NCI-H345 treated with DMSO at 0.1 percent for 48 hours (cell line): ENCODE data around the gene COMMD7.

Source experiments
- DNase-seq: peaks from one replicate; lab custom pipeline; 2025; ENCODE audit not compliant: unreplicated experiment; lab: John Stamatoyannopoulos, UW

Gene COMMD7

DNA sequence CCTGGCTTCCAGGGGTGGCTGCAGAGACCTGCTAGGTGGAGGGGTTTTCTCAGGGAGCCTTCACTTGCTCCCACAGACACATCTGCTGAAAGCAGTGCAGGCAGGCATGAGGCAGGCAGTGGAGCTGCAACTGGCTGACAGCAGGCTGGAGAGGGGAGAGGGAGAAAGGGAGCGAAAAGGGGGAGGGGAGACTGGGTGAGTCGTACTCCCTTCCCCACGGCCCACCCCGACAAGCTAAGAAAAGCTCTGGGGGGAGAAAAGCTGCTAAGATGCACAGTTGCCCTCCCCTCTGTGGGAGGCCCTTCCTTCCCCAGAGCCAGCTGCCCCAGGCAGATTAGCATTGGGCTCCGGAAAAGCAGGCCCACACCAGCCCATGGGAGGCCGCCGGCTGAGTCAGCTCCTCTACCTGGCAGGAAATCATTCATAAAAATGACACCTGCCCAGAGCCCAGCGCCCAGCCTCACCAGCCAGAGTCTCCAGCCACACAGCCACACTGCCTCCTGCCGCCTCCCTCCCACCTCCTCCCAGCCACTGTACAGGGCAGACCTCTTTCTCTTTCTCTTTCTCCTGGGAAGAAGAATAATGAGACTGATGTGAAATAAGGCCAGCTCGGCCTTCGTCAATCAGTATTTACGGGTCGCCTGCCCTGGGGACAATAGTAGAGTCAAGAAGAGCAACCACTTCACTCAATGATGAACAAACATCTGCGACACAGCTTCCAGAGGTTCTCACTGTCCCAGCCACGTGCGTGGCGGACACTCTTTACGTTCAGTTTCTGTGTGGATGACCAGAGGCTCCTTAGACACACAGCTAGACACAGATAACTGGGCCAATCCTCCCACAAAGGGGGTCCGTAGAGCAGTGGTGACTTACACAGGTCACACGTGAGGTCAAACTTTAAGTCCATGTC lies 61.8 kb downstream of the COMMD7 start:
- peak; percentile 54 for DNase-seq

GRCh38 chr20:32680544-32681174 lies 62.6 kb downstream of the COMMD7 start:
- no peak for DNase-seq

DNA sequence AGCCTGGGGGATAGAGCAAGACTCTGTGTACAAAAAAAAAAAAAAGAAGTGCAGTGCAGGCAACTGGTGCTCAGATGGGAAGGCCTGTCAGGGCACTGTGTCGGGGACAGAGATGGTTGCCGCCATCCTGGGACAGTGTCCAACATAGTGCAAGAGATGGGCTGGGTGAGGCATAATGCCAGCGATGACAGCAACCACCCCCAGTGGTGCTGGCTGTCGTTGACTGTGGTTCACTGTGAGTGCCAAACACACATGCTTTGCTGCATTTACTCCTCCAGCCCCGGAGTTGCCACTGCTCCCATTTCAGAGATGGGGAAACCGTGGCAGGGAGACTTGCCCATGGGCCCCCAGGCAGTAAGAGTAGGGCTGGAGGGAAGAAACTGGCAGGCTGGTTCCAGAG lies 64.3 kb downstream of the COMMD7 start:
- no peak for DNase-seq

DNA sequence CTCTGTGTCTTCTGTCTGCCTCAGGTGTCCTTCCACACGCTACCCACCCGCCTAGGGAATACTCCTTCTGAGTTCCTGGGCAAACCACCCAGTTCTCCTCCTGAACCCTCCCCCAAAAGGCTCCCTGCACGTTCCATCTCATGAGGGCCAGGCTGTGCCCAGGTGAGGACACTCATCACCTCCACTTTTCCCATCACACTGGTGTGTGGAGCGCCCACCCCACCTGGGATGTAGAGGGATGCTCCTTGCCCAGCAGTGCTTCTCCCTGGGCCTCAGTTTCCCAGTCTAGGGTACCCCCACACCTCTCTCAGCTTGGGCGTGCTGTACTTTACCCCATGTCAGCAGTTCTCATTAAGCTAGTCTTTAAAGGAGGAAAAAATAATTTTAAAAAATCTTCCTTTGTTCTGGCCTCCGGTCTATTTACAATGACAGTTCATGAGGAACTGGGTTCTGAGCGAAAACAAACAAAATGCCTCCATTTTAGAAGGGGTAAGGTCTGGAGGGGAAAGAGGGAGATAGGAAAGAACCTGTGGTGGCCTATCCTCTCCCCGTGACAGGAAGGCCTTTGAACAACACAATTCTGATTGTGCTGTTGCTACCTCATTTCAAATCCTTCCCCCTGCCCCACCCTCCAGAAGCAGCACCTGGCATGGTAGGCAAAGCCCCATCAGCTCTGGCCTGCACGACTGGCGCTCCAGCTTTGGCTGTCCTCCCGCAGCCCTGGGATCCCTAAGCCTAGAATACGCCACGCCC lies 67.9 kb downstream of the COMMD7 start:
- DNase-seq = peak; percentile 68

DNA sequence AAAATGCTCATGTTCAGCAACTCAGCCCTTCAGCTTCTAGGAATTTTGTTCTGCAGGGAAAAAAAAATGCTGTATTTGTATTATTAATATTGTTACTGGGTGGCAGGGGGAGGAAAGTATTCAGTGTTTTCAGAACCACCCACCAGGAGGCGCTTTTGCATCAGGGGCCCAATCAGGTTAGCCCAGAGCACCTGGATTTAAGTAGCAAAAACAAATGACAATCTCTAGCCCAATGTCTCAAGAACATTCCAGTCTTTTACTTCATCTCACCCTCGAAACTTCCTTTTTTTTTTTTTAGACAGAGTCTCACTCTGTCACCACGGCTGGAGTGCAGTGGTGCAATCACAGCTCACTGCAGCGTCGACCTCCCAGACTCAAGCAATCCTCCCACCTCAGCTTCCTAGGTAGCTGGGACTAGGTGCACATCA lies 68.9 kb downstream of the COMMD7 start:
- peak; percentile 56 for DNase-seq

DNA sequence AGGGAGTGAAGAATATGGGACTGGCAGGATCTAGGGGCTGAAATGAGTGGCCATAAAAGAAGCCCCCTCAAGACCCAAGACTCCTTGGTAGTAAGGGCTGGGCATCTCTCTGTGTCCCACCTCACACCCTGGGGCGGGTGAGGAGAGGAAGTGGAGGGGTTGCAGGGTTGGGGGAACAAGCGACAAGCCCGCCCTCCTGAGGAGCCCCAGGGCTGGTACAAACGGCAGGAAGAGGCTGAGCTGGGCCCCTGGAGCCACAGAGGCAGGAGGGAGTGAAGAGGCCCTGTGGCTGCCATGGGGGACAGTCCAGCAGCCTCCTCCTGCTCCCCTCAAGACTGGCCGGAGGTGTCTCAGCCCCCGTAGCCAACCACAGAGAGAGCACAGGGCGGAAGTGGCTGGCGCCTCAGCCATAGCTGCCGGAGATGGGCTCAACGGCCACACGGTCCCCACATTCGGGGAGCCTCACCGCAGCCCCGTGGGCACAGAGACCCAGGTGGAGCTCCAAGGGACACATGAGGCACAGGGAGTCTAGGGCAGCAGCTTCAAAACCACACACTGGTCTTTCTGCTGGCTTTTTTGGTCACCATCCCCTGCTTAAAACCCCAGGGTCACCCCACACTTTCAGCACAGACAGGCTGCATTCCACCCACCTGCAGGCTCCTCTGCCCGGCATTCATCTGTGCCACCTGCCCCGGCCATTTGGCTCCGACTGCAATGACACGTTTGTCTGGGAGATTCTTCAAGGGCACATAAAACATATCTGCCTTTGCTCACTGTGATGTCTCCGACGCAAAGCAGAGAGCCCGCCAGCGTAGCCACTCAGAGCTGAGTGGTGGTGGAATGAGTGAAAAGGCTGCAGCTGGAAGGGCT lies 70.0 kb downstream of the COMMD7 start:
- no peak for DNase-seq

- DNase-seq = no peak
Observed at GRCh38 chr20:32672394-32672981, 70.8 kb downstream of the COMMD7 start.

GRCh38 chr20:32670773-32671455 lies 72.4 kb downstream of the COMMD7 start:
- no peak for DNase-seq

DNA sequence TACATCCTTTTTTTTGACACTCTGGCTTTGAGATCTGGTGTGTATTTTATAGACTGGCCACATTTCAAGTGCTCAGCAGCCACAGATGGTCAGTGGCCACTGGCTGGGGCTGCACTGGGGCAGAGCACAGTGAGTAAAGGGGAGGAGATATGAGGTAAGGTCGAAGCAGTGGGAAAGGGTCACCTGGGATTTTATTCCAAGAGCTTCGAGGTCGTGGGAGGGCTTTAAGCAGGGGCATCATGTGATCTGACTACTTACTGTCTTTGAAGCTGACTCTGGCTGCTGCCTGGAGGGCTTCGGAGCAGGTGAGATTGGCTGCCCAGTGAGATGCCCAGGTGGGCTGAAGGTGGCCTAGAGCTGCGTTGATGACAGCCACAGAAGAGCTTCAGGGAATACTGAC lies 76.2 kb downstream of the COMMD7 start:
- DNase-seq = no peak

GRCh38 chr20:32664678-32665159 lies 78.5 kb downstream of the COMMD7 start:
- no peak for DNase-seq

GRCh38 chr20:32664012-32664677 lies 79.1 kb downstream of the COMMD7 start:
- no peak for DNase-seq

- DNase-seq = no peak
Observed at GRCh38 chr20:32663335-32664011, 79.8 kb downstream of the COMMD7 start.

DNA sequence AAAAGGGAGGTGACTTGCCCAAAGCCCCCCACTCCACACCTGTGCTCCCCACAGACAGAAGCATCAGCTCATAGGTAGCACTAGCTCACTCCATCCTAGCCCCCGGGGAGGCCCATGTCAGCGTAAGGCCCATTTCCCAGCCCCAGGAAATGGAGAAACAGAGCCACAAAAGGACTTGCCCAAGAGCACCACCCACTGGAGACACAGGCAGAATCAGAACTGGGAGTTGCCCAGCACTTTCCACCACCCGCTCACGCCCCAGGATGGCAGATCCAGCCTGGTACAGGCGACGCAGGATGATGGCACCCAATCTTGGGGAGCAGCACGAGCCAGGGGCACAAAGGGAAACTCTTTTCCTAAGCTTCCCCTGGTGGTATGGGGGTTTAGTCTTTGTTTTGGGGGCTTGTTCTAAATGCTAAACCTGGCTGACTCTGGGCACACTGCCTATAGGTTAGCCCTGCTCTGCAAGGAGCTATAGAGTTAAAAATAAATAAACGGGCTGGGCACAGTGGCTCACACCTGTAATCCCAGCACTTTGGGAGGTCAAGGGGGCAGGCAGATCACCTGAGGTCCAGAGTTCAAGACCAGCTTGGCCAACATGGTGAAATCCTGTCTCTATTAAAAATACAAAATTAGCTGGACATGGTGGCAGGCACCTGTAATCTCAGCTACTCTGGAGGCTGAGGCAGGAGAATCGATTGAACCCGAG lies 81.3 kb downstream of the COMMD7 start:
- DNase-seq = no peak

- DNase-seq = no peak
Observed at GRCh38 chr20:32660661-32661060, 82.6 kb downstream of the COMMD7 start.

- DNase-seq = no peak
Observed at GRCh38 chr20:32656827-32657226, 86.4 kb downstream of the COMMD7 start.

DNA sequence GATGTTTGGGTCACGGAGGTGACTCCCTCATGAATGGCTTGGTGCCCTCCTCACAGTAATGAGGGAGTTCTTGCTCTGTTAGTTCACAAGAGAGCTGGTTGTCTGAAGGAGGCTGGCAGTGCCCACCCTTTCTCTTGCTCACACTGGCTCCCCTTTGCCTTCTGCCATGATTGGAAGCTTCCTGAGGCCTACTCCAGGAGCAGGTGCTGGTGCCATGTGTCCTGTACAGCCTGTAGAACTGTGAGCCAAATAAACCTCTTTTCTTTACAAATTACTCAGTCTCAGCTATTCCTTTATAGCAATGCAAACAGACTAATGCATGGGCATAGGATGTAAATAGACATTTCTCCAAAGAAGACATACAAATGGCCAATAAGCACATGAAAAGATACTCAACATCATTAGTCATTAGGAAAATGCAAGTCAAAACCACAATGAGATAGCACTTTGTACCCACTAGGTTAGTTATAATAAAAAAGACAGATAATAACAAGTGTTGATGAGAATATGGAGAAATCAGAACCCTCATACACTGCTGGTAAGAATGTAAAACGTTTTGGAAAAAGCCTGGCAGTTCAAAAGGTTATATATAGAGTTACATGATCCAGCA lies 87.3 kb downstream of the COMMD7 start:
- DNase-seq = no peak

GRCh38 chr20:32652739-32653526 lies 90.3 kb downstream of the COMMD7 start:
- DNase-seq = peak; percentile 89
